ENCODE data around the gene MRPL36. TPM values are rescaled to one million over a fixed set of nuclear protein-coding genes. Genes with fewer than 3 reads are reported as not detected.

MRPL36 gene
- total RNA-seq, 1 experiment from 2014 or later, result 102 TPM

DNA sequence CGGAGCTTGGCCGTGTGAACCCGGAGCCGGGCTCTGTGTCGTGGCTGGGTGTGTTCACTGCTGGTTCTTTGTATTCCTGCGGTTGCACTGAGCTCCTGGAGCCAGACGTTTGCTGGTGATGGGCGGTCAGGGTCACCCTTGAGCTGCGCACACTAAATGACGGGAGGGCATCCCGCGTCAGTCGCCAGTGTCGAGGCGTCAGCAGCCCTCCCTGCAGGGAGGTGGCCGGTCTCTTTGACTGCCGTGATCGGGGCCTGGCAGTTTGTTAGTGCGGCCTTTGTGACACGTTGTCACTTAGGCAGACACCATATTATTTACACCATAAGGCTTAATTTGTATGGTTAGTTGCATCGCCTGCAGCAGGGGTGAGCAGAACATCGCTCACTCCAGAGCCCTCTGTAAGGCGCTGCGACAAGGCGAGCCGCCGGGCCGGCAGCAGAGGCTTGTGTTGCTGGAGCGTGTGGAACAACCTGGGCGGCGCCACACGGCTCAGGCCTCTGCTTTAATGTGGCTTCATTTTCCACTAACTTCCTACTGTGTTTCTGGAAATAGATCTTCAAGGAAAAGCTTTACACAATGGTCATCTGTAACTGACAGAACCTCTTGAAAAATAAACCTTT lies 9.9 kb upstream of the MRPL36 start:
- intact Hi-C loops (cut with micrococcal nuclease; ENCODE audit: unreplicated experiment), result no loop called here
- CTCF ChIA-PET, result no interaction called here

DNA sequence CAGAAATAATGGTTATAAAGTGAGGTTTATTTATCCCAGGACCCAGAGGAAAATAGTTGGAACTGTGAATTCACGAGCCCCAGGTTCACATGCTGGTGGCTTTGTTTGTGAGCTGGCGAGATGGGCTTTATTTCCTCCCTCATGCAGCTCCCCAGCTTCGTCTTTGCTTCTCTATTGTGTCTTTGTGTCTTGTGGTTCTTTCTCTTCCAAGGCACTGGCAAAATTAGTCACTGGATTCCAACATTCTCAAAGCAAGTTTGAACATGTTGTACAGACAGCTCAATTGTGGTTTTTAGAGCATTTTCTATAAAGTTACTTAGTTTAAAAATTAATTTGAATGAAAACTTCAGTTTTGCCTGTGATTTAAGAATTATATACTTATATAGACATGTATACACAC lies 8.8 kb upstream of the MRPL36 start:
- intact Hi-C loops (cut with micrococcal nuclease; ENCODE audit: unreplicated experiment), result no loop called here
- H3K27me3 ChIP-seq (replicated peaks; ENCODE audit: insufficient read depth, low read depth, low read length, poor library complexity), result no peaks in the 10 kb centered on the region
- no peak for DNase-seq (ENCODE audit: low spot score)
- POLR2A ChIA-PET (ENCODE audit: low non-redundant PET), result no interaction called here
- no peaks in the 10 kb centered on the region for H3K9me3 ChIP-seq (ENCODE audit: low read depth, low read length, poor library complexity, severe bottlenecking)
- no peaks in the 10 kb centered on the region for H3K4me1 ChIP-seq (ENCODE audit: insufficient read depth, low read length, poor library complexity, severe bottlenecking)
- BruUV-seq (replicated peaks), result no TSS peak
- H3K27ac ChIP-seq (ENCODE audit: low read depth, low read length, poor library complexity, severe bottlenecking), result no peak overlapping the region
- no peak overlapping the region for H3K4me3 ChIP-seq (ENCODE audit: low read depth, low read length, poor library complexity, severe bottlenecking)
- CTCF ChIA-PET, result no interaction called here
- no peak for TF ChIP-seq EZH2 (IDR thresholded peaks at IDR 0.05; ENCODE audit: borderline replicate concordance, low read depth, low read length, poor library complexity, severe bottlenecking)
- TF ChIP-seq, protein P1, sequence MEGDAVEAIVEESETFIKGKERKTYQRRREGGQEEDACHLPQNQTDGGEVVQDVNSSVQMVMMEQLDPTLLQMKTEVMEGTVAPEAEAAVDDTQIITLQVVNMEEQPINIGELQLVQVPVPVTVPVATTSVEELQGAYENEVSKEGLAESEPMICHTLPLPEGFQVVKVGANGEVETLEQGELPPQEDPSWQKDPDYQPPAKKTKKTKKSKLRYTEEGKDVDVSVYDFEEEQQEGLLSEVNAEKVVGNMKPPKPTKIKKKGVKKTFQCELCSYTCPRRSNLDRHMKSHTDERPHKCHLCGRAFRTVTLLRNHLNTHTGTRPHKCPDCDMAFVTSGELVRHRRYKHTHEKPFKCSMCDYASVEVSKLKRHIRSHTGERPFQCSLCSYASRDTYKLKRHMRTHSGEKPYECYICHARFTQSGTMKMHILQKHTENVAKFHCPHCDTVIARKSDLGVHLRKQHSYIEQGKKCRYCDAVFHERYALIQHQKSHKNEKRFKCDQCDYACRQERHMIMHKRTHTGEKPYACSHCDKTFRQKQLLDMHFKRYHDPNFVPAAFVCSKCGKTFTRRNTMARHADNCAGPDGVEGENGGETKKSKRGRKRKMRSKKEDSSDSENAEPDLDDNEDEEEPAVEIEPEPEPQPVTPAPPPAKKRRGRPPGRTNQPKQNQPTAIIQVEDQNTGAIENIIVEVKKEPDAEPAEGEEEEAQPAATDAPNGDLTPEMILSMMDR (conservative IDR thresholded peaks at IDR 0.05; ENCODE audit: low read depth, low read length), result no peak
- H3K36me3 ChIP-seq (ENCODE audit: insufficient read depth, low read length, poor library complexity, severe bottlenecking), result peaks cover 83% of the 10 kb centered on the region

More for the DNA sequence above, 9.9 kb upstream of the MRPL36 start:
- TF ChIP-seq EZH2 (IDR thresholded peaks at IDR 0.05; ENCODE audit: borderline replicate concordance, low read depth, low read length, poor library complexity, severe bottlenecking), result no peak
- TF ChIP-seq, protein P1 (conservative IDR thresholded peaks at IDR 0.05; ENCODE audit: low read depth, low read length), result no peak
- Histone ChIP-seq H3K27me3 (replicated peaks; ENCODE audit: insufficient read depth, low read depth, low read length, poor library complexity) (no peaks in the 10 kb centered on the region), H3K4me3 (ENCODE audit: low read depth, low read length, poor library complexity, severe bottlenecking) (no peak overlapping the region), H3K4me1 (ENCODE audit: insufficient read depth, low read length, poor library complexity, severe bottlenecking) (no peaks in the 10 kb centered on the region), H3K9me3 (ENCODE audit: low read depth, low read length, poor library complexity, severe bottlenecking) (no peaks in the 10 kb centered on the region), H3K36me3 (ENCODE audit: insufficient read depth, low read length, poor library complexity, severe bottlenecking) (peaks cover 83% of the 10 kb centered on the region), H3K27ac (ENCODE audit: low read depth, low read length, poor library complexity, severe bottlenecking) (no peak overlapping the region)
- no TSS peak for BruUV-seq (replicated peaks)
- no peak for DNase-seq (ENCODE audit: low spot score)
- POLR2A ChIA-PET (ENCODE audit: low non-redundant PET), result no interaction called here

DNA sequence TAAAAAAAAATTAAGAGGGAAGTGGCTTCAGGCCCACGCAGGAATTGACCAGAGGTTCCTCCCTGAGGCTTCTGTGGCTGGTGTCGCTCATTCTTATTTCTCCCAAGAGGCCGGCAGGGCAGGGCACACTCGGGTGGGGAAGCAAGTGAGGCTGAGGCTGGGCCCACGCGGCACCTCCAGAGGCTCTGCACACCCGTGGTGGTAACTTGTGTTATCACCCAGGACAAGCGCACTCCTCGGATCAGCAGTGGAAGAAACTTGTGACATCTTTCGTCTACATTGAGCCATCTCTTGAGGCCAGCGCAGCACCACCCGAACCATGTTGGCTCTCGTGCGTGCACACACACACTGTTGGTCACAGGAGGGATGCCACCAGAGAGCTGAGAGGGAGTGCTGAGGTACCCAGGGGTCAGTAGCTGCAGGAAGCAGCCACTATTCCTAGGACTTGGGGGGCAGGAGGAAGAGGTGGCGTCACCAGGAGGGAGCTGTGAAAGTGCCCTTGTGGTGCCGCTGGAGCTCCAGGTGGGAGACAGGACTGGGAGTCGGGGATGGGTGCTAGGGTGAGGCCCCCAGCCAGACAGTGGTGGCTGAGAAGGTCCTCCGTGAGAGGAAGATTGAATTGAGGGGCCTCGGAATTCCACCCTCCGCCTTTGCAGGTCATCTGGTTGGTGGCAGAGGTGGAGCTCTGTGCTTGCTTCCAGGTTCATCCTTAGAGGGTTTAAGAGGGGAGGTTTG lies 8.0 kb upstream of the MRPL36 start:
- Histone ChIP-seq H3K4me1 (ENCODE audit: insufficient read depth, low read length, poor library complexity, severe bottlenecking) (peaks cover under 1% of the 10 kb centered on the region), H3K4me3 (ENCODE audit: low read depth, low read length, poor library complexity, severe bottlenecking) (no peak overlapping the region), H3K36me3 (ENCODE audit: insufficient read depth, low read length, poor library complexity, severe bottlenecking) (peaks cover 86% of the 10 kb centered on the region), H3K27ac (ENCODE audit: low read depth, low read length, poor library complexity, severe bottlenecking) (no peak overlapping the region), H3K27me3 (replicated peaks; ENCODE audit: insufficient read depth, low read depth, low read length, poor library complexity) (no peaks in the 10 kb centered on the region), H3K9me3 (ENCODE audit: low read depth, low read length, poor library complexity, severe bottlenecking) (no peaks in the 10 kb centered on the region)
- intact Hi-C loops (cut with micrococcal nuclease; ENCODE audit: unreplicated experiment), result no loop called here
- ChIA-PET POLR2A (ENCODE audit: low non-redundant PET) (no interaction called here), CTCF (no interaction called here)
- no peak for DNase-seq (ENCODE audit: low spot score)
- TF ChIP-seq EZH2 (IDR thresholded peaks at IDR 0.05; ENCODE audit: borderline replicate concordance, low read depth, low read length, poor library complexity, severe bottlenecking), result no peak
- TF ChIP-seq, protein P1 (conservative IDR thresholded peaks at IDR 0.05; ENCODE audit: low read depth, low read length), result no peak
- BruUV-seq (replicated peaks), result no TSS peak

Data from A673 (cell line).